OCI-LY1 (cell line): ENCODE measurements around the gene VPS26B.

Experiments
- H2AFZ ChIP-seq: fragments of 200-600 bp; sonication (generic), shearing (Covaris generic); 2 replicates; pipeline ENCODE4 v1.6.0; 2014; ENCODE audit warnings: antibody characterized with exemption, mild to moderate bottlenecking, low read length
- H3F3A ChIP-seq: fragments of 200-600 bp; sonication (generic), shearing (Covaris generic); 2 replicates; pipeline ENCODE4 v1.6.0; 2014; ENCODE audit warnings: mild to moderate bottlenecking, antibody characterized with exemption, low read length, moderate library complexity; ENCODE audit not compliant: insufficient read depth
- H3K27ac ChIP-seq: fragments of 200-600 bp; sonication (generic); 2 replicates; pipeline ENCODE4 v1.5.1; 2014; ENCODE audit warnings: low read length, mixed run types, mild to moderate bottlenecking, low read depth; ENCODE audit not compliant: poor library complexity, severe bottlenecking
- H3K27me3 ChIP-seq: fragments of 200-600 bp; sonication (generic); 2 replicates; pipeline ENCODE4 v1.6.0; 2014; ENCODE audit warnings: antibody characterized with exemption, mild to moderate bottlenecking, low read length, moderate library complexity; ENCODE audit not compliant: insufficient read depth
- H3K36me3 ChIP-seq: fragments of 200-600 bp; sonication (generic); 2 replicates; pipeline ENCODE4 v1.6.1; 2014; ENCODE audit warnings: mild to moderate bottlenecking, antibody characterized with exemption, low read length, moderate library complexity, mixed read lengths; ENCODE audit not compliant: insufficient read depth
- H3K4me1 ChIP-seq: fragments of 200-600 bp; sonication (generic); 2 replicates; pipeline ENCODE4 v1.5.1; 2014; ENCODE audit warnings: mild to moderate bottlenecking, low read length, moderate library complexity; ENCODE audit not compliant: insufficient read depth, severe bottlenecking
- H3K4me2 ChIP-seq: fragments of 200-600 bp; sonication (generic), shearing (Covaris generic); 2 replicates; pipeline ENCODE4 v1.6.1; 2014; ENCODE audit warnings: low read length
- H3K4me3 ChIP-seq: fragments of 200-600 bp; sonication (generic); 2 replicates; pipeline ENCODE4 v1.5.1; 2014; ENCODE audit warnings: low read length, low read depth, mild to moderate bottlenecking, mixed read lengths; ENCODE audit not compliant: poor library complexity, severe bottlenecking
- H3K79me2 ChIP-seq: fragments of 200-600 bp; shearing (Covaris generic); 2 replicates; pipeline ENCODE4 v1.6.1; 2016; ENCODE audit warnings: mixed run types, low read length, mixed read lengths; ENCODE audit not compliant: insufficient read depth
- H3K9ac ChIP-seq: fragments of 200-600 bp; sonication (generic), shearing (Covaris generic); 2 replicates; pipeline ENCODE4 v1.6.1; 2014; ENCODE audit warnings: mild to moderate bottlenecking, low read length, mixed read lengths
- H3K9me2 ChIP-seq: fragments of 200-600 bp; sonication (generic), shearing (Covaris generic); 2 replicates; pipeline ENCODE4 v1.6.1; 2014; ENCODE audit warnings: low read depth, mild to moderate bottlenecking, low read length, mixed read lengths
- H3K9me3 ChIP-seq: fragments of 200-600 bp; shearing (Covaris generic); 2 replicates; pipeline ENCODE4 v1.6.1; 2014; ENCODE audit warnings: low read length, mixed read lengths
- H4K20me1 ChIP-seq: fragments of 200-600 bp; sonication (generic), shearing (Covaris generic); 2 replicates; pipeline ENCODE4 v1.6.0; 2016; ENCODE audit warnings: mild to moderate bottlenecking, low read length; ENCODE audit not compliant: insufficient read depth
- EZH2 ChIP-seq: fragments of 200-600 bp; sonication (generic), shearing (Covaris generic); IDR thresholded peaks from 2 replicates; pipeline ENCODE4 v1.8.0; 2017; ENCODE audit warnings: borderline replicate concordance, mixed run types, mild to moderate bottlenecking, antibody characterized with exemption, low read length, moderate library complexity, mixed read lengths
- TF ChIP-seq, protein P1 (sequence below): fragments of 200-600 bp; sonication (generic), shearing (Covaris generic); IDR thresholded peaks from 2 replicates; pipeline ENCODE4 v1.5.1; 2017; ENCODE audit warnings: mild to moderate bottlenecking, antibody characterized with exemption, low read length, moderate library complexity, mixed read lengths

VPS26B gene

DNA sequence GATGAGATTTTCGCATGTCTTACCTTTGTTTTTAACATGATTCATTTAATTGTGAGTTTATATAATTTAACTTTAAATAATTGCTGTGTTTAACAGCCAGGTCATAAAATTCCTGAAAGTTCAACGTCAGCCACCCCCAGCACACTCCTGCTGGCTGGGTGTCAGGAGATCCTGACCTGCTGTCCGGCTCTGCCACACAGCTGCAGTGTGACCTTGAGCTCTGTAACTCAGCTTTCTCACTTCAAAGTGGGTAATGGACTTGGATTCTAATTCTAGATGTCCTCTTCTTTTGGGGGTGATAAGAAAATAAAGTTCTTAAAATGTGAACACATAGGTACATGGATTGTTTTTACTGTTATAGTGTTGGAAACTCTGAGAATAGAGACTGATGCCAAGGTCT lies 10.9 kb downstream of the VPS26B start:
- H3K79me2 ChIP-seq: no peaks in the 10 kb centered on the region
- H3K27ac ChIP-seq: no peak overlapping the region

DNA sequence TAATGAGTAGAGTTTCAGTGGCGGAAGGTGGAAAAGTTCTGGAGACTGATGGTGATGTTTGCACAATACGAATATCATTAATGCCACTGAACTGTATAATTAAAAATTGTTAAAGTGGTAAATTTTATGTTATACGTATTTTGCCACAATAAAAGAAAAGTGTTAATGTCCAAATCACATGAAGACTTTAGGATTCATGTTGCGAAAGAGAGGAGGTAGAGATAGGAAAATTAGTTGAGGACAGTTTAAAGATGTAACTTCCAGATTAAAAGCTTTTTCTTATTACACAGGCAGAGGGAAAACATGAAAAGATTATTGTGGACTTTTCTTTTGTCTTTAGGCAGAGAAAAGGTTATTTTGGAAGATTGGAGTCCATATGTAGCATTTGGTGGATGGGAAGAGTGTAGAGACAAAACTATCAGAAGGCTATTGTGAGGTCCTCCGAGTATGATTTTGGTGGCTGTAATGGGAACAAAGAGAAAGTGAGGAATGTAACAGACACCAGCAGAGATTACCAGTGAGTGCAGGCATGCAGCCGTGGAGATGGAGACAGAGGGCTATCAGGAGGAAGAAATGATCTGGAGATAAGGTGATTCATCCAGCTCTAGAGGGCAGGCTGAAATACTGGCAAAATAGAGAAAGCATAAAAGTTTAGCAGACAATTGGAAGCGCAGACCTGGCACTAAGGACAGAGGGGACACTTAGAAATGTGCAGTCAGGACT lies 12.5 kb downstream of the VPS26B start:
- no peaks in the 10 kb centered on the region for H3K79me2 ChIP-seq
- H4K20me1 ChIP-seq: no peaks in the 10 kb centered on the region
- no peaks in the 10 kb centered on the region for H3K9me2 ChIP-seq
- H2AFZ ChIP-seq: no peak overlapping the region
- no peak overlapping the region for H3K27ac ChIP-seq
- H3K4me3 ChIP-seq: no peak overlapping the region
- H3K36me3 ChIP-seq: no peaks in the 10 kb centered on the region
- no peak overlapping the region for H3K9ac ChIP-seq
- H3K4me1 ChIP-seq: no peaks in the 10 kb centered on the region
- no peak overlapping the region for H3K4me2 ChIP-seq
- no peaks in the 10 kb centered on the region for H3K9me3 ChIP-seq
- H3F3A ChIP-seq: no peaks in the 10 kb centered on the region
- no peak for TF ChIP-seq EZH2
- TF ChIP-seq, protein P1, sequence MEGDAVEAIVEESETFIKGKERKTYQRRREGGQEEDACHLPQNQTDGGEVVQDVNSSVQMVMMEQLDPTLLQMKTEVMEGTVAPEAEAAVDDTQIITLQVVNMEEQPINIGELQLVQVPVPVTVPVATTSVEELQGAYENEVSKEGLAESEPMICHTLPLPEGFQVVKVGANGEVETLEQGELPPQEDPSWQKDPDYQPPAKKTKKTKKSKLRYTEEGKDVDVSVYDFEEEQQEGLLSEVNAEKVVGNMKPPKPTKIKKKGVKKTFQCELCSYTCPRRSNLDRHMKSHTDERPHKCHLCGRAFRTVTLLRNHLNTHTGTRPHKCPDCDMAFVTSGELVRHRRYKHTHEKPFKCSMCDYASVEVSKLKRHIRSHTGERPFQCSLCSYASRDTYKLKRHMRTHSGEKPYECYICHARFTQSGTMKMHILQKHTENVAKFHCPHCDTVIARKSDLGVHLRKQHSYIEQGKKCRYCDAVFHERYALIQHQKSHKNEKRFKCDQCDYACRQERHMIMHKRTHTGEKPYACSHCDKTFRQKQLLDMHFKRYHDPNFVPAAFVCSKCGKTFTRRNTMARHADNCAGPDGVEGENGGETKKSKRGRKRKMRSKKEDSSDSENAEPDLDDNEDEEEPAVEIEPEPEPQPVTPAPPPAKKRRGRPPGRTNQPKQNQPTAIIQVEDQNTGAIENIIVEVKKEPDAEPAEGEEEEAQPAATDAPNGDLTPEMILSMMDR: no peak
- H3K27me3 ChIP-seq: peaks cover 9% of the 10 kb centered on the region; the same call in 1 of the 2 replicates

More for the DNA sequence above, 10.9 kb downstream of the VPS26B start:
- no peaks in the 10 kb centered on the region for H3F3A ChIP-seq
- no peak overlapping the region for H3K4me2 ChIP-seq
- no peaks in the 10 kb centered on the region for H4K20me1 ChIP-seq
- no peak overlapping the region for H2AFZ ChIP-seq
- H3K9me2 ChIP-seq: no peaks in the 10 kb centered on the region
- no peak overlapping the region for H3K4me3 ChIP-seq
- no peak overlapping the region for H3K9ac ChIP-seq
- peaks cover 10% of the 10 kb centered on the region for H3K27me3 ChIP-seq
- TF ChIP-seq EZH2: no peak
- TF ChIP-seq, protein P1: no peak
- H3K4me1 ChIP-seq: no peaks in the 10 kb centered on the region
- no peaks in the 10 kb centered on the region for H3K9me3 ChIP-seq
- no peaks in the 10 kb centered on the region for H3K36me3 ChIP-seq

DNA sequence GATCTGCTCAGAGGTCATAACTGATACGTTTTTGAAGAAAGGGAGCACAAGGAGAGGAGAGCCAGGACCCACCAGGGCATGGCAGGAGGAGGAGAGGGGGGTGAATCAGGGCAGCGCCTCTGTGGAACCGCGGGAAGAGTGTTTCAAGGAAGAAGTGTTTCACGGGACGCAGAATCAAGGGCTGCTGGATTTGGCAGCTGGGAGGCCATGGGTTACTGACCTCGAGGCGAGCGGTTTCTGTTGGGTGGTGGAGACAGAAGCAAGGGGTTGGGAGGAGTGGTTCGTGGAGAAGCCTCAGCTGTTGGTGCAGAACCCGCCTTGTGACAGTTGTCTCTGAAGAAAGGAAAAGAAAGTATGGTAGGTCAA lies 13.1 kb downstream of the VPS26B start:
- Histone ChIP-seq H3K79me2 (no peaks in the 10 kb centered on the region), H4K20me1 (no peaks in the 10 kb centered on the region), H3K4me3 (no peak overlapping the region), H3K9me2 (no peaks in the 10 kb centered on the region), H3K9ac (no peak overlapping the region), H2AFZ (no peak overlapping the region), H3K4me1 (no peaks in the 10 kb centered on the region), H3K36me3 (no peaks in the 10 kb centered on the region), H3F3A (no peaks in the 10 kb centered on the region), H3K27ac (no peak overlapping the region), H3K9me3 (no peaks in the 10 kb centered on the region), H3K4me2 (no peak overlapping the region), H3K27me3 (peaks cover 9% of the 10 kb centered on the region; the same call in 1 of the 2 replicates)
- no peak for TF ChIP-seq EZH2
- TF ChIP-seq, protein P1: no peak
